ENCODE data around the gene RBM6. TPM values are rescaled to one million over a fixed set of nuclear protein-coding genes. Genes with fewer than 3 reads are reported as not detected.
"Not testable (repeated sequence)": the region's sequence is repeated elsewhere in the genome, so short reads cannot be mapped to it uniquely, and the experiment has no call there.

RBM6 gene
- total RNA-seq, 5 donors from 2014 or later (not counting 1 experiment from before 2014, with no cell fraction given) = 127 to 149 (median 140) TPM

DNA sequence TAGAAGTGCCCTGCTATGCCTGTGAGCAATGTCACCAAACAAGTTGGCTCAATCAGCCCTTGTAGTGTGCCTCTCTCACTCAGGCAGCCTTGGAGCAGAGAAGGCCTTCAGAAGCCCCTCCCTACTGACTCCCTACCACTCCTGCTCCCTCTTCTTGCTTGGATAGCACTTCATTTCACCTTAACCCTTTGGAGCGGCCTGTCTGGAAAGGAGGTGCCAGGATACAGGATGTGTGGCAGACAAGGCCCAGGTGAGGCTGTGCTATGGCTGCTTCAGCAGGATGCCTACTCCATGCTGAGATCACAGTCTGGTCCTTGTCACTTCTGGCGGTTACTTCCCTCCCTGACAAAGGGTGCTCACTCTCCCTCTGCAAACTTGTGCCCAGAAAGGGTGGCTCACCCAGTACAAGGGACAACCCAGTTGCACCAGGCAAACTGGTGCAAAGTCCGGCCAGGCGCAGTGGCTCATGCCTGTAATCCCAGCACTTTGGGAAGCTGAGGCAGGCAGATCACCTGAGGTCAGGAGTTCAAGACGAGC, 11.4 kb upstream of the RBM6 start:
- Mint-ChIP-seq H3K4me3 (peak overlapping the region; percentile 75 to 83 (median 83)), H3K27me3 (no peaks in the 10 kb centered on the region), H3K4me1 (peaks cover 21 to 36% (median 28%) of the 10 kb centered on the region in 3 donors), H3K9me3 (no peaks in the 10 kb centered on the region), H3K36me3 (peaks cover 7% of the 10 kb centered on the region), H3K27ac (peak overlapping the region; percentile 55 to 89)
- no peaks in the 10 kb centered on the region for H3K36me3 ChIP-seq (ENCODE audit: control insufficient read depth in 2 of 2, extremely low read depth in 1 of 2, insufficient read depth in 1 of 2, low read length in 1 of 2)
- WGBS (ENCODE audit: insufficient coverage) = 97% methylated on average over 3 of the region's 5 CpGs
- H3K27me3 ChIP-seq (replicated peaks in 1 of 2; ENCODE audit: control insufficient read depth in 2 of 2, extremely low read depth in 1 of 2, insufficient read depth in 2 of 2, low read length in 1 of 2) = no peaks in the 10 kb centered on the region
- no peak for ATAC-seq (replicated peaks in 1 of 4)
- no peak for DNase-seq
- H3K4me1 ChIP-seq (ENCODE audit: control insufficient read depth in 1 of 2, extremely low read depth in 1 of 2, insufficient read depth in 2 of 2, low read length in 2 of 2) = peaks cover 2 to 26% of the 10 kb centered on the region in 2 experiments
- H3K4me3 ChIP-seq (ENCODE audit: control insufficient read depth in 1 of 2, extremely low read depth in 1 of 2, low read length in 1 of 2) = no peak overlapping the region
- ChIA-PET CTCF (interaction anchor here in 1 of 2 donors (0.6 to 1.8 kb wide), 3 partner anchors 12 to 126 kb away, joined by 6 to 7 read pairs (median 6); partner anchors contain the start of genes INKA1 and RBM6), POLR2A (no interaction called here)
- peak overlapping the region; percentile 12 for H3K27ac ChIP-seq (ENCODE audit: low read length)
- no peaks in the 10 kb centered on the region for H3K9me3 ChIP-seq

DNA sequence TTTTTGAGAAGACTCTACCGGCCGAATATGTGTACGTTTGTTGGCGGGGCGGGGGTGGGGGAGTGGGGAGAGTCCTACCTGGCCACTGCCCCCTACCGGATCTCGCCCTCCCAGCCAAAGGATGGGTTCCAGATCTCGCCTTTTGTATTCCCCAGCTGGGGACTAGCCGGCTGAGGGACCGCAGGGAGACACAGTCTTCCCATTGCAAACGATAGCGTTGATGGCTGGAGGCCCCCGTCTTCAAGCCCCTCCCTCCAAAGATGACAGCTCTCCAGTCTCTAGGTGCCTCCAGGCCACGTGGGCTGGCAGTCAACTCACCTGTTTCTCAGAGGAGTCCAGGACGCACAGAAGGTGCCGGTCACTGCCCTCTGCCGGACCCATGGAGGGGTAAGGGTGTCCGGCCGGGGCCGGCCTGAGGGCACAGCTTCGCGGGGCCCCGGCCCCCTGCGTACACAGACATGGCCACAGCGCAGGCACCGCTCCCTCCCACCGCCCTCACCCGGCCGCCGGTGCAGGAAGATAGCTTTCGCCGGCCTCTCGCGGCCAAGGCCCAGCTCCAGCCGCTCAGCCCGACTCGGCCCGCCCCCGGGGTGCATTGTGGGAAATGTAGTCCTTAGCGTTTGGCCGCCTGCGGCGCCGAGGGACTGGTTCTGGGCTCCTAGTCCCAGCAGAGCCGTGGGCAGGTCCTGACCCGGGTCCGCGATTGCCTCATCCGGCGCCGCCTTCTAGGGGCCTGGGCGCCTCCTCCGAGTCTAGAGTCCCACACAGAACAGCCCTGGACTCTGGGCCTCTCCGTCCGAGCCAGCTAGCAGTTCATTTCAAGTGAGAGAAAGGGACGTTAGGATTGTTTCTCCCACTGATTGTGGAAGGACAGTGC, 10.4 kb upstream of the RBM6 start, which contains the start of gene MON1A:
TSS of gene MON1A (minus strand) at position 521 of the 877 bp plus-strand sequence. CDS start 16,465 bp downstream, outside the sequence.
- Histone ChIP-seq H3K27me3 (replicated peaks in 1 of 2; ENCODE audit: control insufficient read depth in 2 of 2, extremely low read depth in 1 of 2, insufficient read depth in 2 of 2, low read length in 1 of 2) (no peaks in the 10 kb centered on the region), H3K9me3 (no peaks in the 10 kb centered on the region), H3K4me1 (ENCODE audit: control insufficient read depth in 1 of 2, extremely low read depth in 1 of 2, insufficient read depth in 2 of 2, low read length in 2 of 2) (peaks cover 2 to 26% of the 10 kb centered on the region in 2 experiments), H3K36me3 (ENCODE audit: control insufficient read depth in 2 of 2, extremely low read depth in 1 of 2, insufficient read depth in 1 of 2, low read length in 1 of 2) (no peaks in the 10 kb centered on the region), H3K4me3 (ENCODE audit: control insufficient read depth in 1 of 2, extremely low read depth in 1 of 2, low read length in 1 of 2) (peak within 1 kb of the TSS; percentile 81 to 93), H3K27ac (ENCODE audit: low read length) (peak within 1 kb of the TSS; percentile 54)
- ChIA-PET CTCF (interaction anchor here in 1 of 2 donors (0.6 to 1.8 kb wide), 5 partner anchors 11 to 1852 kb away, joined by 3 to 7 read pairs (median 6); partner anchors contain the start of genes INKA1 and RBM6), POLR2A (interaction anchor here (0.6 to 1.1 kb wide), 3 partner anchors 10 to 109 kb away, joined by 4 to 6 read pairs (median 5); partner anchors contain the start of gene RBM6 (in 2 of the 2))
- WGBS (ENCODE audit: insufficient coverage) = 2% methylated on average over 49 of the region's 56 CpGs
- H3K4me1 Mint-ChIP-seq = peaks cover 21 to 36% (median 28%) of the 10 kb centered on the region in 3 donors
- H3K27ac Mint-ChIP-seq = peak within 1 kb of the TSS; percentile 88 to 89
- DNase-seq (peak; percentile 47 to 87 (median 75)), ATAC-seq (replicated peaks in 1 of 4) (peak; percentile 96 to 98 (median 98))
- peak within 1 kb of the TSS; percentile 75 to 83 (median 83) for H3K4me3 Mint-ChIP-seq
- no peaks in the 10 kb centered on the region for H3K27me3 Mint-ChIP-seq
- no peaks in the 10 kb centered on the region for H3K9me3 Mint-ChIP-seq
- H3K36me3 Mint-ChIP-seq = peaks cover 2% of the 10 kb centered on the region

DNA sequence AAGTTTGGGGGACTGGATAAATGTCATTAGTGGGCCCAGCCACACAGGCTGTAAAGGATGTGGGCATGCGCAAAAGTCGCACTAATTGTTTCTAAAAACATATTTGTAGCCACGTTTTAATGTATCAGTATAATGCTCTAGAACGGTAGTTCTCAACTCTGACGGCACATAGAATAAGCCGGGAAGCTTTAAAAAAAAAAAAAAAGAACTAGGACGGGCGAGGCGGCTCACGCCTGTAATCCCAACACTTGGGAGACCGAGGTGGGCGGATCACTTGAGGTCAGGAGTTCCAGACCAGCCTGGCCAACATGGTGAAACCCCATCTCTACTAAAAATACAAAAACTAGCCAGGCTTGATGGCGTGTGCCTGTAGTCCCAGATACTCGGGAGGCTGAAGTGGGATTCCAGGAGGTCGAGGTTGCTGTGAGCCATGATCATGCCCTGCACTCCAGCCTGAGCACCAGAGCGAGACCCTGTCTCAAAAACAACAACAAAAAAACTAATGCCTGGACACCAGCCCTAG, 9.7 kb upstream of the RBM6 start:
- WGBS (ENCODE audit: insufficient coverage) = 80% methylated on average over 8 of the region's 16 CpGs
- Histone ChIP-seq H3K36me3 (ENCODE audit: control insufficient read depth in 2 of 2, extremely low read depth in 1 of 2, insufficient read depth in 1 of 2, low read length in 1 of 2) (no peaks in the 10 kb centered on the region), H3K27me3 (replicated peaks in 1 of 2; ENCODE audit: control insufficient read depth in 2 of 2, extremely low read depth in 1 of 2, insufficient read depth in 2 of 2, low read length in 1 of 2) (no peaks in the 10 kb centered on the region), H3K4me3 (ENCODE audit: control insufficient read depth in 1 of 2, extremely low read depth in 1 of 2, low read length in 1 of 2) (peak overlapping the region; percentile 81 to 93), H3K27ac (ENCODE audit: low read length) (peak overlapping the region; percentile 54), H3K4me1 (ENCODE audit: control insufficient read depth in 1 of 2, extremely low read depth in 1 of 2, insufficient read depth in 2 of 2, low read length in 2 of 2) (peaks cover 2 to 26% of the 10 kb centered on the region in 2 experiments), H3K9me3 (no peaks in the 10 kb centered on the region)
- Mint-ChIP-seq H3K4me1 (peaks cover 21 to 36% (median 28%) of the 10 kb centered on the region in 3 donors), H3K9me3 (no peaks in the 10 kb centered on the region), H3K27me3 (no peaks in the 10 kb centered on the region), H3K27ac (peak overlapping the region; percentile 88 to 89), H3K4me3 (peak overlapping the region; percentile 75 to 83 (median 83)), H3K36me3 (peaks cover 2% of the 10 kb centered on the region)
- ATAC-seq (replicated peaks in 1 of 4) (no peak), DNase-seq (no peak)
- ChIA-PET CTCF (interaction anchor here (0.6 to 1.8 kb wide), 4 partner anchors 10 to 1853 kb away, joined by 3 to 7 read pairs (median 4); partner anchors contain the start of gene RBM6 (in 1 of the 2)), POLR2A (interaction anchor here (0.6 to 1.1 kb wide), 4 partner anchors 9 to 369 kb away, joined by 3 to 6 read pairs (median 4); partner anchors contain the start of gene RBM6 (in 2 of the 2))

DNA sequence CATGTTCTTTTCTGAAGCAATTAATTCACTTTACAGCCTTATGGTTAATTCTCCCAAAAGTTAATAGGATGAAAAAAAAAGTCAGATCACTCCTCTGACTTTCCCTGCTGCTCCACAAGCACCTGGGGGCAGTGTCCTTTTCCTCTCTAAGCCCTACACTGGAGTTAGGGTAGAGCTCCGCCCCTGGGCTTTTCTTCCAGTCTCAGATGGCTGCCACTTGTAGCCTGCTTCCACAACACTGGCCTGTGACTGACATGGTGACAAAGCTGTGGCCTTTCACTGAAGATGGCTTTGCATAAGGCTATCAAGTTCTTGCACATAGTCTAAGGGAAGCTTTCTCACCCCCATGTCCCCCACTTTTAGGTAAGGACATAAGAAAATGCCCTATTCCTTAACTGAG, 9.0 kb upstream of the RBM6 start:
- Mint-ChIP-seq H3K9me3 (no peaks in the 10 kb centered on the region), H3K27me3 (no peaks in the 10 kb centered on the region), H3K27ac (peak overlapping the region; percentile 58 to 62), H3K4me1 (peaks cover 21 to 34% (median 26%) of the 10 kb centered on the region in 3 donors), H3K4me3 (peak overlapping the region in 2 of 3 donors; percentile 21 to 52), H3K36me3 (peaks cover under 1% of the 10 kb centered on the region)
- Histone ChIP-seq H3K36me3 (ENCODE audit: control insufficient read depth in 2 of 2, extremely low read depth in 1 of 2, insufficient read depth in 1 of 2, low read length in 1 of 2) (no peaks in the 10 kb centered on the region), H3K4me1 (ENCODE audit: control insufficient read depth in 1 of 2, extremely low read depth in 1 of 2, insufficient read depth in 2 of 2, low read length in 2 of 2) (peaks cover 2 to 26% of the 10 kb centered on the region in 2 experiments), H3K27ac (ENCODE audit: low read length) (no peak overlapping the region), H3K4me3 (ENCODE audit: control insufficient read depth in 1 of 2, extremely low read depth in 1 of 2, low read length in 1 of 2) (no peak overlapping the region), H3K27me3 (replicated peaks in 1 of 2; ENCODE audit: control insufficient read depth in 2 of 2, extremely low read depth in 1 of 2, insufficient read depth in 2 of 2, low read length in 1 of 2) (no peaks in the 10 kb centered on the region), H3K9me3 (no peaks in the 10 kb centered on the region)
- DNase-seq (no peak), ATAC-seq (replicated peaks in 1 of 4) (no peak)
- POLR2A ChIA-PET = no interaction called here
- CTCF ChIA-PET = interaction anchor here in 1 of 2 donors (0.6 kb wide), 2 partner anchors 16 to 211 kb away, joined by 3 to 6 read pairs; no protein-coding TSS in a partner anchor
- WGBS (ENCODE audit: insufficient coverage) = 100% methylated on average over 1 of the region's 1 CpG

DNA sequence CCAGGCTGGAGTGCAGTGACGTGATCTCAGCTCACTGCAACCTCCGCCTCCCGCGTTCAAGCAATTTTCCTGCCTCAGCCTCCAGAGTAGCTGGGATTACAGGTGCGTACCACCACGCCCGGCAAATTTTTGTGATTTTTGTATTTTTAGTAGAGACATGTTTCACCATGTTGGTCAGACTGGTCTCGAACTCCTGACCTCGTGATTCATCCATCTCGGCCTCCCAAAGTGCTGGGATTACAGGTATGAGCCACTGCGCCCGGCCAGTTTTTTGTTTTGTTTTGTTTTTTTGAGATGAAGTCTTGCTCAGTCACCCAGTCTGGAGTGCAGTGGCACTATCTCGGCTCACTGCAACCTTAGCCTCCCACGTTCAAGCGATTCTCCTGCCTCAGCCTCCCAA, 7.7 kb upstream of the RBM6 start:
- H3K4me3 ChIP-seq (ENCODE audit: control insufficient read depth in 1 of 2, extremely low read depth in 1 of 2, low read length in 1 of 2); ATAC-seq (replicated peaks in 1 of 4); H3K27me3 Mint-ChIP-seq; DNase-seq; H3K36me3 ChIP-seq (ENCODE audit: control insufficient read depth in 2 of 2, extremely low read depth in 1 of 2, insufficient read depth in 1 of 2, low read length in 1 of 2); H3K27me3 ChIP-seq (replicated peaks in 1 of 2; ENCODE audit: control insufficient read depth in 2 of 2, extremely low read depth in 1 of 2, insufficient read depth in 2 of 2, low read length in 1 of 2); H3K9me3 Mint-ChIP-seq; H3K36me3 Mint-ChIP-seq; H3K27ac Mint-ChIP-seq; H3K27ac ChIP-seq (ENCODE audit: low read length); H3K4me3 Mint-ChIP-seq; POLR2A ChIA-PET; H3K9me3 ChIP-seq: not testable (repeated sequence)
- peaks cover 2 to 26% of the 10 kb centered on the region in 2 experiments for H3K4me1 ChIP-seq (ENCODE audit: control insufficient read depth in 1 of 2, extremely low read depth in 1 of 2, insufficient read depth in 2 of 2, low read length in 2 of 2)
- CTCF ChIA-PET = interaction anchor here in 1 of 2 donors (0.7 to 1.1 kb wide), 3 partner anchors 88 to 593 kb away, joined by 3 read pairs; partner anchors contain the start of gene USP4
- H3K4me1 Mint-ChIP-seq = peaks cover 21 to 27% (median 22%) of the 10 kb centered on the region in 3 donors
- WGBS (ENCODE audit: insufficient coverage) = 96% methylated on average over 11 of the region's 15 CpGs

DNA sequence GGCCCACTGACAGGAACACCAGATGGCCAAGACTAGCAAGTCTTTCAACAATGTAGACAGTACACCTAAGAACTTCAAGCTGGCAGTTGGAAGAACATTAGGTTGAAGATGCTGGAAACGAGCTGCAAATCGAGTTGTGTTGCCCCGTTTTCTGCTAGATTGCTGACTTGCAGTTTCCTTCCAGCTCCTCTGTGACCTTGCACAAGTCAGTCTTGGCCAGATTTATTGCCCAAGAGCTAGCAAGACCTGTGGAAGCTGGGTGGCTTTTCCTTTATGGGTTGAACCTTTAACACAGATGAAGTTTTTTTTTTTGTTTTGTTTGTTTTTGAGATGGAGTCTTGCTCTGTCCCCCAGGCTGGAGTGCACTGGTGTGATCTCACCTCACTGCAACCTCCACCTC, 2.9 kb upstream of the RBM6 start:
- no peaks in the 10 kb centered on the region for H3K36me3 Mint-ChIP-seq
- H3K4me3 Mint-ChIP-seq = no peak overlapping the region
- POLR2A ChIA-PET = interaction anchor here in 1 of 2 donors (0.5 kb wide), 1 partner anchor 79 kb away, joined by 5 read pairs; no protein-coding TSS in a partner anchor
- WGBS (ENCODE audit: insufficient coverage) = 51% methylated on average over 3 of the region's 3 CpGs
- no peak for DNase-seq
- H3K27ac ChIP-seq (ENCODE audit: low read length) = no peak overlapping the region
- H3K4me3 ChIP-seq (ENCODE audit: control insufficient read depth in 1 of 2, extremely low read depth in 1 of 2, low read length in 1 of 2) = no peak overlapping the region
- no peak overlapping the region for H3K27ac Mint-ChIP-seq
- ATAC-seq (replicated peaks in 1 of 4) = no peak
- no peaks in the 10 kb centered on the region for H3K36me3 ChIP-seq (ENCODE audit: control insufficient read depth in 2 of 2, extremely low read depth in 1 of 2, insufficient read depth in 1 of 2, low read length in 1 of 2)
- CTCF ChIA-PET = no interaction called here
- H3K4me1 ChIP-seq (ENCODE audit: control insufficient read depth in 1 of 2, extremely low read depth in 1 of 2, insufficient read depth in 2 of 2, low read length in 2 of 2) = peaks cover 7 to 22% of the 10 kb centered on the region in 2 experiments
- H3K9me3 Mint-ChIP-seq = no peaks in the 10 kb centered on the region
- H3K27me3 ChIP-seq (replicated peaks in 1 of 2; ENCODE audit: control insufficient read depth in 2 of 2, extremely low read depth in 1 of 2, insufficient read depth in 2 of 2, low read length in 1 of 2) = no peaks in the 10 kb centered on the region
- H3K9me3 ChIP-seq = no peaks in the 10 kb centered on the region
- peaks cover 22% of the 10 kb centered on the region in 3 donors for H3K4me1 Mint-ChIP-seq
- H3K27me3 Mint-ChIP-seq = no peaks in the 10 kb centered on the region

All from T-cell (primary cell).